NCI-H146 treated with DMSO at 0.1 percent for 48 hours (cell line): ENCODE measurements around the gene DENND1A.
A peak's percentile ranks its signal among the peaks of the same experiment; 100 is the strongest.
"Not testable (repeated sequence)": the region's sequence is repeated elsewhere in the genome, so short reads cannot be mapped to it uniquely, and the experiment has no call there.

ENCODE experiments used
- DNase-seq: peaks from one replicate; lab custom pipeline; 2025; ENCODE audit not compliant: unreplicated experiment; lab: John Stamatoyannopoulos, UW

DENND1A gene

DNA sequence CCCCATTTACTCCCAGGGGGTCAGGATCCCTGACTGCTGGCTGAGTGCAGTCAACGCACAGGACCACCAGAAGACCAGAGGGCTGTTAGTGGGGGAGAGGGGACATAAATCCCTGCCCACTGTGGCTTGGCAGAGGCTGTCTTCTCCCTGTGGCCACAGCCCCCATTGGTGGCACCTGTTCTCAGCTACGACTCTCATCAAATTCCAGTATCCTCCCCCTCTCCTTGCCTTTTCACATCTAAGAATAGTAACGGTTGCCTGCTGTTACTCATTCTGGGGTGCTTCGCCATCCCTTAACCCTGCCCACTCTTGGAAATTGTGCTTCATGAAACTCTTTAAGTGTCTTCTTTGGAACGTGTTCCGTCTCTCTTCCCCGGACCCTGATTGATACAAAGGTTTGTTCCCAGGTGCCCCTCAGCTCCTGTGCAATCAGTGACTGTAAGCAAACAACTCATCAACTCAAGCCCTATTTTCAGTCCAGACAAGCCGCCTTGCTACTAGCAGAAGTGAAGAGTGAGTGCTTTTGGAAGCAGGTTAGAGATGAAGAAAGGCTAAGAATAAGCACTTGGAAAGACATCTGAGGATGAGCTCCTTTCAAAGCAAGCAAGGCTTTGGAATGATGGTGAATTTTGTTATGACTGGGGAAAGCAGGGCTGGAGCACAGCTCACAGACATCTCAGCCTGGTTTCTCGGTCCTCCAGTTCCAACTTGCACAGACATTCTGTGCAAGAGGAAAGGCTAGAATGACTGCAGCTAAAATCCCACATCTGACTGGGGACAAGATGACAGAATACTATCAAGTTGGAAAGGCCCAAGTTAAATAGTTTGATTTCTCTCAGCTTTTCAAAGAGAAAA lies 22.9 kb upstream of the DENND1A start:
- DNase-seq, result no peak

DNA sequence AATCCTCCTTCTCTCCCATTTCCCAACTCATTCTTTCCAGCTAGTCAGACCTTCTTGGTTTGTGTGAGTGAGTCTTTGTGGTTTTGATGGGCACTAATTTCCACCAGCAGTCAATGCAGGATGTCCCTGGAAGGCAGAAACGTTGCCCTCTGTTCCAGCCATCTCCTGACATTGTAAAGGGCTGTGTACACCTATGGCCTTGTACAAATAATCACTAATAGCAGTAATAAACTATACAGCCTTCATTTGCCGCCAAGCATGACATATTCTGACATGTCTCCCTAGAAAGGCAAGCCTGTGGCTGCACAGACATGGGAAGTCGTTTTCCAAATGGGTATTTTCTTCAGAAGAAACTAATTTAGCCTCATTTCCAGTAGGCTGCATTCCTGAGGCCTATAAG lies 18.4 kb upstream of the DENND1A start:
- no peak for DNase-seq

- DNase-seq, result no peak
Observed at GRCh38 chr9:123947326-123947725, 17.4 kb upstream of the DENND1A start.

GRCh38 chr9:123946101-123946821 lies 16.3 kb upstream of the DENND1A start:
- no peak for DNase-seq

GRCh38 chr9:123945532-123945931 lies 15.6 kb upstream of the DENND1A start:
- DNase-seq, result no peak

- DNase-seq, result not testable (repeated sequence)
Observed at GRCh38 chr9:123944464-123944863, 14.5 kb upstream of the DENND1A start.

- no peak for DNase-seq
Observed at GRCh38 chr9:123943671-123944070, 13.7 kb upstream of the DENND1A start.

DNA sequence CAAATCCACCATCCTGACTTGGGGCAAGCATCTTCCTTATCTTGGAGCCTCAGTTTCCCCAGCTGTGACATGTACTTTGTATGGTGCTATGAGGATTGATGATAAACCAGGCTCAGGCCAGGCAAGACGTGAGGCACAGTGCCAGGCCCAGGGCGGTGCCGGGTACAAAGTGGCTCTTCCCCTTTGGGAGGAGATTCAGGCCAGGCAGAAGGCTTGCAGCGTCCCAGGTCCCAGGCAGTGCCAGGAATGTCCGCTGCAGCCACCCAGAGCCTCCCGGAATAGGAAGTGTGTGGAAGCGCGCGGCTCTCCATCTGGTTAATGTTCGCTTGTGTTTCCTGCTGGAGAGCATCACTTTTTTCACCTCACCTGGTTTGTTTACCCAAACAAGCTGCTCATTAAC lies 12.6 kb upstream of the DENND1A start:
- DNase-seq, result no peak

GRCh38 chr9:123941524-123942070 lies 11.7 kb upstream of the DENND1A start:
- peak; percentile 22 for DNase-seq

- no peak for DNase-seq
Observed at GRCh38 chr9:123940721-123941523, 11.0 kb upstream of the DENND1A start.

GRCh38 chr9:123938401-123938800 lies 8.5 kb upstream of the DENND1A start:
- DNase-seq, result no peak

- DNase-seq, result not testable (repeated sequence)
Observed at GRCh38 chr9:123936575-123936974, 6.6 kb upstream of the DENND1A start.

DNA sequence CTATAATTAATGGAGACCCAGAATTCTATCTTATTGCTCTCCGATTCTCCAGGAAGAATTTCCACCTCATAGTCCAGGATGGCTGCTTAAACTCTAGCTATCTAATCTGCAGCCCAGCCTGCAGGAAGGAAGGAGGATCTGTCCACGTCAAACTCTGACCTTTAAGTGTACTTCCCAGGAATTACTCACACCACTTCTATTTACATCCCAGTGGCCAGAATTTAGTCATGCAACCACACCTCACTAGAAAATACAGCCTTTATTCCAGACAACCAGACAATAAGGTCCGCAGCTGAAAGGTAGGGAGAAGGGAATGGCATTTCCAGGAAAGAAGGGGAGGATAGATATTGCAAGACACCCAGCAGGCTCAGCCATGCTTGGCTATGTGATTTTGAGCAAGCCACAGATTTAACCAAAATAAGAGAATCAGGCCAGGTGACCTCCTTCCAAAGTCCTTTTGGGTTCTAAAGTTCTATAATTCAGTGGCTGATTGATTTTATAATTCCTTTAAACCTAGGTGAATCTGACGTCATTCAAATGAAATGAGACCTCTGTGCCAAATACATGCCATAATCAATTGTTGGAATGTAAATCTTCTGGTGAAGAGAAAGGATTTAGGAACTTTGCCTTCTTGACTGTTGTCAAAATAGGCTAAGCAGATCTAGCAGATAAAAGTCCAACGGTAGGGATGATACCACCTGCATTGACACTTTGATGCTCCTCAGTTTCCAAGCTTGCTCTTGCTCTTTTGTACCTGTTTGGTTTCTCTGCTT lies 3.7 kb upstream of the DENND1A start:
- no peak for DNase-seq

- DNase-seq, result no peak
Observed at GRCh38 chr9:123929177-123929869, 603 bp downstream of the DENND1A start.

- no peak for DNase-seq
Observed at GRCh38 chr9:123928533-123929176, 1.3 kb downstream of the DENND1A start.

DNA sequence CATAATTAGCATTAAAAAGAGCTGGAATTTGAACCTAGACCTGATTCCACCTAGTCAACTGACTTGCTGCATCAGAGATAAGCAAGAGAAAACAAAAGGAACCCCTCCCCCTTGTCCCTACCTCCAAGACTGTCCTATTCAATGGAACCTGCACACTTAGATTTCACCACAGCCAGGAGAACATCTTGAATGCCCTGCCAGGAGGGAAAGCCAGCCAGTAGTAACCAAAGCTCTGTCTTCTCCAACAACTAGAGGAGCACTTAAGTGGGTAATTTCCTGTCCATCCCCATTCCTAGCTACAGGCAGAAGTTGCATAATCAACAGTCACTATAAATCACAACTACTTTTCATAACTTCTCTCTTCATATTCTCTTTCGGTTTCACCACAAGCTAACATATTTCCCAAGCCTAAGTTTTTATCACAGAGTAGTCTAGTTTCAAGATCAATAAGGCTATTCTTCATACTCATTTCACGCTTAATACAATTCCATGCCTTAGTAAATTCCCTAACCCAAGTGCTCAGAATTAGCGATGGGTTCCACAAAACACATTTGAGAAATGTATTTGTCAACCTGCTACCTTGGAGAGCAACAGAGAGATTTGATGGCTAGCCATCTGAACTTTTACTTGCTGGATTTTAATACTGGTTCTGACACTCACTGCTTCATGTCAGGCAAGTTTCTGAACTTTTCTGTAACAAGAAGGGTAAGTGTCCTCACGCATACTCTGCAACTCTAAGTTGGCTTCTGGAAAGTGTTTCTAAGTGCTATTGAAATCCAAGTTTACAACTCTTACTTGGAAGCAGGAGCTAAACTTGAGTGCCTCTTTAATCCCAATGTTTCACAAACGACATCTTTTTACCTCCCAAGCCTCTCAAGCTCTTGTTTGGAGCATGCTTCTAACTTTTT lies 2.0 kb downstream of the DENND1A start:
- no peak for DNase-seq

DNA sequence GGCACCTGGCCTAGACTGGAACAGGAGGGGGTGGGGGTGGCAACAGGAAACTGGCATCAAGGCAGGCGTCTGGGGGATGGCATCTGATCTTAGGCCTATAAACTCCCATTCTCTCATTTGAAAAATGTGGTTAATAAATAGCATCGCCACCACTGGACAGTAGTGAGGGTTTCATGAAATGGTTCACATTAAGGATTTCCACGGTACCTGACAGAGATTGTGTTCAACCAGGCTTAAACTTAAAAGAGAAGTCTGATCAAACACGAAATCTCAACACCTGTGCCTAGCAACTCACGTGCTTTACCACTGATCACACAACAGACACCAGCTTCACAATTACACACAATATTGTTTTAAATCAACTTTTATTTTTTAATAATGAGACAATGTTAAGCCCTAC lies 3.0 kb downstream of the DENND1A start:
- DNase-seq, result no peak

- no peak for DNase-seq
Observed at GRCh38 chr9:123925819-123926218, 4.1 kb downstream of the DENND1A start.
